IPS-20b (cell line): ENCODE measurements around the gene IPCEF1.

Experiments
- H3K27ac ChIP-seq: one replicate; pipeline ENCODE4 v1.5.1; 2013; ENCODE audit warnings: low read length
- H3K27me3 ChIP-seq: 2 replicates; pipeline ENCODE4 v1.6.1; 2013; ENCODE audit warnings: mild to moderate bottlenecking, low read length, inconsistent platforms; ENCODE audit not compliant: insufficient read depth
- H3K36me3 ChIP-seq: 2 replicates; pipeline ENCODE4 v1.6.1; 2013; ENCODE audit warnings: low read depth, mild to moderate bottlenecking, inconsistent platforms, low read length, moderate library complexity; ENCODE audit not compliant: insufficient read depth
- H3K4me1 ChIP-seq: 2 replicates; pipeline ENCODE4 v1.6.1; 2013; ENCODE audit warnings: mild to moderate bottlenecking, control low read depth, inconsistent platforms, low read length, moderate library complexity; ENCODE audit not compliant: insufficient read depth
- H3K4me3 ChIP-seq: 2 replicates; pipeline ENCODE4 v1.5.1; 2013; ENCODE audit warnings: mild to moderate bottlenecking, low read length, inconsistent platforms
- H3K9ac ChIP-seq: 2 replicates; pipeline ENCODE4 v1.6.1; 2013; ENCODE audit warnings: low read depth, mild to moderate bottlenecking, inconsistent platforms, low read length, moderate library complexity
- H3K9me3 ChIP-seq: 2 replicates; pipeline ENCODE4 v1.6.1; 2013; ENCODE audit warnings: mild to moderate bottlenecking, low read depth, low read length, inconsistent platforms; ENCODE audit not compliant: insufficient read depth

Gene IPCEF1

DNA sequence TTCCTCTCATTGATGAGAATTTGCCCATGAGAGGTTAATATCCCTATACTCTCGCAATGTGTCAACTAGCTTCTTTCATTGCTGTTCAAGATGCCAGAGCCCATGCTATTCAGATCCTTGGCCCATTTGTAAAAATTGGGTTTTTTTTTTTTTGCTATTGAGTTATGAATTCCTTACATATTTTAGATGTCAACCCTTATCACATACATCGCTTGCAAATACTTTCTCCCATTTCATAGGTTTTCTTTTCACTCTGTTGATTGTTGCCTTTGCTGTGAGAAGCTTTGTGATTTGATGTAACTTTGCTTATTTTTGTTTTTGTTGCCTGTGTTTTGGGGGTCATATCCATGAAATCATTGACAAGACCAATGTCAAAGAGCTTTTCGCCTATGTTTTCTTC, 32.2 kb upstream of the IPCEF1 start:
- H3K27ac ChIP-seq, result no peak overlapping the region
- no peaks in the 10 kb centered on the region; the same call in 1 of the 2 replicates for H3K9me3 ChIP-seq
- H3K36me3 ChIP-seq, result no peaks in the 10 kb centered on the region
- no peaks in the 10 kb centered on the region for H3K4me1 ChIP-seq
- no peak overlapping the region for H3K9ac ChIP-seq
- H3K27me3 ChIP-seq, result no peaks in the 10 kb centered on the region
- no peak overlapping the region for H3K4me3 ChIP-seq

GRCh38 chr6:154386848-154387717, 30.5 kb upstream of the IPCEF1 start:
- Histone ChIP-seq H3K9me3 (no peaks in the 10 kb centered on the region; the same call in 1 of the 2 replicates), H3K27me3 (no peaks in the 10 kb centered on the region), H3K9ac (no peak overlapping the region), H3K36me3 (no peaks in the 10 kb centered on the region), H3K27ac (no peak overlapping the region), H3K4me3 (no peak overlapping the region), H3K4me1 (no peaks in the 10 kb centered on the region)

DNA sequence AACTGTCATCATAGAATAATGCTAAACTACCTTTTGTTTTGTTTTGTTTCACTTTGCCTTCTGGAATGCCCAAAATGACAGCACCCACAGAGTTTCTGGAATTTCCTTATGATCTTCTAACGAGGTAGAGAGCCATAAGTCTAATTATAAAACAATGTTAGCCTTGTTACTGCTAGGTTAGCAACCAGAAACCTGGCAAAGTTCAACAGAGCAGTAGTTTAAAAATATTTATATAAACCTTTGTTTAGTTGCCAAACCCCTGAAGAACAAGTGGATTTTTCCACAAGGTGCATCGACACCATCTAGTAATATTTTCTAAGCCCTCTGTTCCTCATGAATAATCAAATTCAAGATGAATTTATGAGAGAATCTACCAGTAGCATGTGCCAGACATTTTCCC, 27.6 kb upstream of the IPCEF1 start:
- Histone ChIP-seq H3K4me1 (no peaks in the 10 kb centered on the region), H3K36me3 (no peaks in the 10 kb centered on the region), H3K9me3 (no peaks in the 10 kb centered on the region; the same call in 1 of the 2 replicates), H3K4me3 (no peak overlapping the region), H3K27ac (no peak overlapping the region), H3K9ac (no peak overlapping the region), H3K27me3 (no peaks in the 10 kb centered on the region)

DNA sequence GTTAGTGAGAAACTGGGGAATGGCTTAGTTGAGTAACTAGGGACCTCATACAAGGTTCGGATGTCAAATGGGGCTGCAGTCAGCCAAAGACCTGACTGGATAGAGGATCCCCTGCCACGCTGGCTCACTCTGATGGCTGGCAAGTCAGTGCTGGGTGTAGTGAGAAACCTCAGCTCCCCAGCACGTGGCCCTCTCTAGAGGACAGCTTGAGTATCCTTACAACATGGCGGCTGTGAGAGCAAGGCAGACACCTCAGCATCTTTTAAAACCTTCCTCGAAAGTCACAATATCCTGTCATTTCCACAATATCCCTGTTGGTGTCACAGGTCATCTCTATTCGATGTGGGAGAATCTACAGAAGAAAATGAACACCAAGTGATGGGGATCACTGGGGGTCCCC, 26.7 kb upstream of the IPCEF1 start:
- H3K27ac ChIP-seq, result no peak overlapping the region

GRCh38 chr6:154382740-154383139, 26.1 kb upstream of the IPCEF1 start:
- Histone ChIP-seq H3K27me3 (no peaks in the 10 kb centered on the region), H3K4me1 (no peaks in the 10 kb centered on the region), H3K36me3 (no peaks in the 10 kb centered on the region), H3K4me3 (no peak overlapping the region), H3K9me3 (no peaks in the 10 kb centered on the region), H3K27ac (no peak overlapping the region), H3K9ac (no peak overlapping the region)

More for the DNA sequence above, 26.7 kb upstream of the IPCEF1 start:
- Histone ChIP-seq H3K4me1 (no peaks in the 10 kb centered on the region), H3K9me3 (no peaks in the 10 kb centered on the region), H3K9ac (no peak overlapping the region), H3K4me3 (no peak overlapping the region), H3K27me3 (no peaks in the 10 kb centered on the region), H3K36me3 (no peaks in the 10 kb centered on the region)

- Histone ChIP-seq H3K4me3 (no peak overlapping the region), H3K4me1 (no peaks in the 10 kb centered on the region), H3K27ac (no peak overlapping the region)
These were observed 24.9 kb upstream of the IPCEF1 start for GRCh38 chr6:154381548-154381947.

DNA sequence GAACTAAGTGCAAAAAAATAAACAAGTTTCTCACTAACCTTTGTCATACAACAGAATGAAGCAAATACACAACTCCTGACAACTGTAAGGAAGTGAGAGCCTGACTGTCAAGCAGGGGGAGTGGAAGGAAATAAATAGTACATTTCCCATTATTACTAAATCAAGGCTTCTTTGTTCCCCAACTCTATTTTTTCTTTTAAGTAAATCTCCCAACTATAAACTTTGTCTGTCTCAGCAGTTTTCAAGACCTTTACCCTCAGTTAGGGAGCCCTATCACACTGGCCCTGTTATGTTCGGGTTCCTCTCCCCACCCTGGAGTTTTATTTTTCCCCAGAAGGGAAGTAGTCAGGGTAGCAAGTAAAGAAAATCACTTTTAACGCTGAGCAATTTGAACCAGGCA, 24.1 kb upstream of the IPCEF1 start:
- Histone ChIP-seq H3K9ac (no peak overlapping the region), H3K9me3 (no peaks in the 10 kb centered on the region), H3K27ac (no peak overlapping the region)

More at GRCh38 chr6:154381548-154381947, 24.9 kb upstream of the IPCEF1 start:
- H3K9ac ChIP-seq, result no peak overlapping the region
- no peaks in the 10 kb centered on the region for H3K27me3 ChIP-seq
- H3K36me3 ChIP-seq, result no peaks in the 10 kb centered on the region
- no peaks in the 10 kb centered on the region for H3K9me3 ChIP-seq

GRCh38 chr6:154379585-154379984, 23.0 kb upstream of the IPCEF1 start:
- Histone ChIP-seq H3K4me1 (no peaks in the 10 kb centered on the region), H3K9me3 (no peaks in the 10 kb centered on the region), H3K9ac (no peak overlapping the region), H3K36me3 (no peaks in the 10 kb centered on the region), H3K27me3 (no peaks in the 10 kb centered on the region), H3K4me3 (no peak overlapping the region), H3K27ac (no peak overlapping the region)

More for the DNA sequence above, 24.1 kb upstream of the IPCEF1 start:
- H3K27me3 ChIP-seq, result no peaks in the 10 kb centered on the region
- H3K4me3 ChIP-seq, result no peak overlapping the region
- H3K36me3 ChIP-seq, result no peaks in the 10 kb centered on the region
- no peaks in the 10 kb centered on the region for H3K4me1 ChIP-seq

GRCh38 chr6:154378518-154378917, 21.9 kb upstream of the IPCEF1 start:
- Histone ChIP-seq H3K4me3 (no peak overlapping the region), H3K27ac (no peak overlapping the region), H3K9me3 (no peaks in the 10 kb centered on the region), H3K9ac (no peak overlapping the region), H3K27me3 (no peaks in the 10 kb centered on the region), H3K4me1 (no peaks in the 10 kb centered on the region), H3K36me3 (no peaks in the 10 kb centered on the region)

DNA sequence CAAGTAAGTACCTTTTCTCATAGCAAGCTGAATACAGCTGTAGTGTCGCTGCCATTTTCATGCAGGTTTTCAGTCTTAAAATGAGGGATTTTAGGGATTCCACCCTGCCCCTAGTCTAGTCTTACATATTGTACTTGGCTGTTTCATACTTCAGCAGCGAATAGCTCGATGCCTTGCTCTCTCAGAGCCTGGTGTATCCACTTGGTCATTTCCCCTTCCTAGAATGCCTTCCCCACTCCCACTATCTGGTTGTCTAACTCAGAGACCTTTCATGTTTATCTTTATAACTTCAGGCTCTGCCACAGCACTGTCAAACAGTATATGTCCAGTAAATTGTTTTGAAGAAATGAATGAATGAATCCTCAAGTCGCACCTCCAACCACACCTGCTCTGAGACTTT, 21.1 kb upstream of the IPCEF1 start:
- Histone ChIP-seq H3K4me1 (no peaks in the 10 kb centered on the region), H3K9me3 (no peaks in the 10 kb centered on the region), H3K27me3 (no peaks in the 10 kb centered on the region), H3K9ac (no peak overlapping the region), H3K27ac (no peak overlapping the region), H3K4me3 (no peak overlapping the region), H3K36me3 (no peaks in the 10 kb centered on the region)

GRCh38 chr6:154373971-154374370, 17.4 kb upstream of the IPCEF1 start:
- Histone ChIP-seq H3K9ac (no peak overlapping the region), H3K27ac (no peak overlapping the region), H3K36me3 (no peaks in the 10 kb centered on the region), H3K4me3 (no peak overlapping the region), H3K27me3 (no peaks in the 10 kb centered on the region), H3K4me1 (no peaks in the 10 kb centered on the region), H3K9me3 (no peaks in the 10 kb centered on the region)

GRCh38 chr6:154371281-154371680, 14.7 kb upstream of the IPCEF1 start:
- Histone ChIP-seq H3K9ac (no peak overlapping the region), H3K4me3 (no peak overlapping the region), H3K27me3 (no peaks in the 10 kb centered on the region), H3K36me3 (no peaks in the 10 kb centered on the region), H3K27ac (no peak overlapping the region), H3K4me1 (no peaks in the 10 kb centered on the region), H3K9me3 (no peaks in the 10 kb centered on the region)
